ENCODE measurements around the gene ARL2BP.

DNA sequence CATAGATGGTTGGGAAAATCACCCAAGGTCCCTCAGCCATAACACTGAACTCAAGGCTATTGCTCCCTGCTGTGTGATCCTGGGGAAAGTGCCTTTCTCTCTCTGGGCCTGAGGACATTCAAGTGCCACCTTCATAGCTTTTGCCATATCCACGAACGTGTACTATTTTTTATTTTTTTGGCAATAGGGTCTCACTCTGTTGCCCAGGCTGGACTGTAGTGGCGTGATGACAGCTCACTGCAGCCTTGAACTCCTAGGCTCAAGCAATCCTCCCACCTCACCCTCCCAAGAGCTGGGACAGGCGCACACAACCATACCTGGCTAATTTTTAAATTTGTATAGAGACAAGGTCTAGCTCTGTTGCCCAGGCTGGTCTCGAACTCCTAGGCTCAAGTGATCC lies 28.8 kb downstream of the ARL2BP start:
- TF ChIP-seq POLR2A (IDR thresholded peaks at IDR 0.05; ENCODE audit: low read length) = no peak
- no peak for TF ChIP-seq GATA1 (IDR thresholded peaks at IDR 0.05; ENCODE audit: low read depth, low read length)

All from erythroblast (primary cell).